CD4-positive, alpha-beta T cell treated with Interleukin-6 for 4 hours (primary cell): ENCODE data around the gene IL18R1.

Source experiments
- DNase-seq: peaks from one replicate; pipeline ENCODE4 v3.0.0-alpha.2; 2020; ENCODE audit warnings: mixed read lengths

The IL18R1 gene

DNA sequence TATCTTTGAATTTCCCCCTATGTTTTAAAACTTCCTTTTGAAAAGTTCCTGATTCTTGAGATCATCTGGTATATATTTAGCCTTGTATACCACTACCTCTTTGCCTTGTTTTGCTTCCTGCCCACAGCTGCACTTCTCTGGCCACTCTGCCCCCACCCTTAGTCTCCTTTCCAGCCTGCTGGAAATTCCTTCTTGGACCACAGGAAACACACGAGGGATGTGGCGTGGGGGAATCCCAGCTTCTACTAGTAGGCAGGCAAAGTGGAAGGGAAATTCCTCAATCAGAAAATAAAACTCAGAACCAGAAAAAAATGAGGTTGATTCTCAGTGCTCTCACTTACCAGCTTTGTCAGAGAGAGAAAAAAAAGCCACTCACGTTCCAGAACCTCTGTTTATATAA lies 80.7 kb downstream of the IL18R1 start:
- no peak for DNase-seq

DNA sequence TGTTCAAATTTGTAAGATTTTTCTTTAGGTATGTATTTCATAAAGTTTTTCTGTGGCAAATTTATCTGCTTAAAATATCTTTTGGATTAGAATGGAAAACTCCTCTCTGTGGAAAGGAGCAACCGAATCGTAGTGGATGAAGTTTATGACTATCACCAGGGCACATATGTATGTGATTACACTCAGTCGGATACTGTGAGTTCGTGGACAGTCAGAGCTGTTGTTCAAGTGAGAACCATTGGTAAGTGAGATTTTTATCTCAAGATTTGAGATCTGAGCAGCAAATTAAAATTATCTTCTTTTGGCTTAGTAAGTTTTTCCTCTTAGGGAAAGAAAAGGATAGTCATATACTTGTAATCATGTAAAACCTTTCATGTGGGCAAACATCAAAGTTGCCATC lies 81.5 kb downstream of the IL18R1 start:
- no peak for DNase-seq

DNA sequence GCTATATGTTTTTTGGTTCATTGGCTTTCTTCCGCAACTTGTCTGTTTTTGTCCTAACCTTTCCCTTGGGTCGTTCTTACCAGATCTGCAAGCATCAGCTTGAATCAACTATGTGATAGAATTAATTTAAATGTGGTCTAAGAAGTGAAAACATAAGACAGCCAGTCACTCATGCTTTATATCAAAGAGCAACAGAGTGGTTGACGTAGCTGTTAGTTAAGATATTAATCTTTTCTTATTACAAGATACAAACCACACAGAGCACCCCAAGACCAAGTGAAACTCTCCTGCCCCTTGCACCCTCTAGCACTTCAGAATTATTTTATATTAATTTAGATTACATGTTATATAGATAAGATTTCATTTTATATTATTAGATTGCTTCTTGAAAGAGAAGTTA lies 82.5 kb downstream of the IL18R1 start:
- no peak for DNase-seq

DNA sequence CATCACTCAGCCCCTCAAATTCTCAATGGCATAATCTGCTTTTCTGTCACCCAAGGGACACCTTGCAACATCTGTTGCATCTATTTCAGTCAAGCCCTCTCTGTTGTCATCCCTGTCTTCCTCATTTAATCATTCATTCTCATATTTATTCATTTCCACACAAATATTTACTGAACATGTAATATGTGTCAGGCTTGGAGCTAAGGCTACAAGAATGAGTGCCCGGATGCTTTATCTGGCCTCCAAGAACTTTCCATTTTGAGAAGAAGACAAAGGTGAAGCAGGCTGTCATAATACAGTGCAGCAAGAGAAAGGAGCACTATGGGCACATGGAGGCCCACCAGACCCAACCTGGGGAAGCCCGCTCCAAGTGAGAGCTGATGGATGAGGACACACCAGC lies 83.0 kb downstream of the IL18R1 start:
- no peak for DNase-seq

DNA sequence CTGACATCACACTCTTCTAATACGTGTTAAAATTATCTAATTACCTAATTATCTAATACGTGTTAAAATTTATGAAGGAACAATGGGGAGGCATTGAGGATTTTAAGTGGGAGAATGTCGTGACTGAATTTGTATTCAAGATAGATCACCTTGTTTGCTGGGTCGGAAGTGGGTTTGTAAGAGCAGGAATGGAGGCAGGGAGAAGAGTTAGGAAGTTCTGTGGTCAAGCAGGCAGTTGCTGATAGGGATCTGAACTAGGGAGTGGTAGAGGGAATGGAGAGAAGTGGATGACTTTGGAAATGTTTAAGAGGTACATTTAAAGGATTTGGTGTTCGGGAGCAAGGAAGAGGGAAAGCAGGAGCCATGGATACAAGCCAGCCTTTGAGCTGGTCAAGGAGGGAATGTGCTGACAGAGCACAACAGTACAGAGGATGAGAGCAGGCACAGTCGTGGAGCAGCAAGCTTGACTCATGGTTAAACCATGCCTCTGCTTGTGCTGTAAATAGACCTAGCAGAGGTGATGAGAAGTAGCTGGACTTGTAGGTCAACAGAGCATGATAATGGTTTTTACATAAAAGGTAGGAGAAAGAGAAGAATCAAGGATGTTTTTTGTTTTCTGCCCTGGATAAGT lies 83.6 kb downstream of the IL18R1 start:
- no peak for DNase-seq

DNA sequence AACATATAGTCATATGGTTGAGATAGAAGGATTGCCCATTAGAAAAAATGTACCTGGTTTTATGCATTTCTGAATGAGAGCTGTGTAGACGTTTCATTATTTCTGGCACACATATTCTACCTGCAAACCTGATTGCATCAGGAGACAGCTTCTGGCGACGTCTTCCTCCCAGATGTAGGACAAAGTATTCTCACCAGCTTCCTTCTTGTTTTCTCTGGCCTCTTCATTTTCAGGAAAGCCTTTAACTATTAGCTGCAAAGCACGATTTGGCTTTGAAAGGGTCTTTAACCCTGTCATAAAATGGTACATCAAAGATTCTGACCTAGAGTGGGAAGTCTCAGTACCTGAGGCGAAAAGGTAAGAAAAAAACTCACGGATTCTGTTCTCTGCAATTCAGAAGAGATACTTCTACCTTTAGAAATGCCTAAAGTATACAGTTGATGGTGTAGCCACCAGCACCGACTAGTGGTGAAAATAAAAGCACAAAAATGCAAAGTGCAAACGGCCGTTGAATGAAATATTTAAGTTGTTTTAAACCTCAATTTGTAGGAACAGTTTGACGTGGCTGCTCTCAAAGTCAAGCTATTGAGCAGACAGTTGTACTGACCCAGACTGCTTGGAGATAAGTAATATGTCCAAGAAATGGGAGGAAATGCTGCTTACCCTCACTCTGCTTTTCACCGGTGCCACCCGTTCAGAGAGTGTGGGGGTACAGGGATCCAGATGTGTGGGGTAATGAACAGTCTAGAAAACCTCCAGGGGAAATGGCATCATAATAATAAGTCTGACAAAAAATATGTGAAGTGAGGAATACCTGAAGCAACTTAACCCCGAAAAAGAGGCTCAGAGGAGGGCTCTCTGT lies 87.6 kb downstream of the IL18R1 start:
- peak; percentile 64 for DNase-seq

DNA sequence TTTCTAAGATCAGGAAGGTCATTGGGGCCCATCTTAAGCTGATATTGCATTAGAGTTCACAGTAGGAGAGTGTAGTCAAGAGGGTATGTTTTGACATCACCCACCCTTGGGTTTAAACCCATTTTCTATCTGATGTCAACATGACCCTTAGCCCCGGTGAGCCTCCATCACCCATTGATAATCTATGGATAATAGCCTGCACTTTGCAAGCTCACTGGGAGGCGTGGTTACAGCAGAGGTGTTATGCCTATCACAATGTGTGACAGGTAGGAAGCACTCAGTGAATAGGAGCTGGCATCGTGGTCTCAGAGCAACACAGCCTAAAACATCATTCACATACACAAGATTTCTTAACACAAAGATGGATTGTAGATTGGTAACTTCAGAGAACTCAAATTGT lies 88.6 kb downstream of the IL18R1 start:
- no peak for DNase-seq

DNA sequence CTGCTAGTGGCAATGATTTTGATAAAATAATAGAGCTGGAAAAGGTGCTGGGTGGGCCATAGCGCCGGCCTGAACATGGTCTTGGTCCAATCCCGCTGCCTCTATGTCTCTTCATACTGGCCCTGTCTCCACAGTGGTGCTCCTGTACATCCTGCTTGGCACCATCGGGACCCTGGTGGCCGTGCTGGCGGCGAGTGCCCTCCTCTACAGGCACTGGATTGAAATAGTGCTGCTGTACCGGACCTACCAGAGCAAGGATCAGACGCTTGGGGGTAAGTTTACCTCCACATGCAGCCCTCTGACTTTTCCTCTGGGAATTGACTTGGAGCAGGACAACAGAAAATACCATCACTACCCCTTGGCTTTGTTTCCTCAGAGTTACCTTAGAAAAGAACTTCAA lies 91.3 kb downstream of the IL18R1 start:
- no peak for DNase-seq
